HG02870 (cell line): ENCODE results near the gene HMG20A.

ENCODE experiments used
- ATAC-seq: cut with Tn5 transposase; IDR thresholded peaks from one replicate; pipeline ENCODE4 v1.9.1; 2021; ENCODE audit warnings: mild to moderate bottlenecking, moderate library complexity; ENCODE audit not compliant: unreplicated experiment

HMG20A gene

GRCh38 chr15:77532846-77533245 lies 112.2 kb downstream of the HMG20A start:
- no peak for ATAC-seq

- no peak for ATAC-seq
Observed at GRCh38 chr15:77533578-77534430, 113.1 kb downstream of the HMG20A start.
